NOMO-1 (cell line): ENCODE results near the gene GARNL3.

Experiments used
- DNase-seq, 2 experiments: peaks; one replicate each; lab custom pipeline; 2025; ENCODE audit not compliant: unreplicated experiment in 2 of 2; lab: John Stamatoyannopoulos, UW

Gene GARNL3

GRCh38 chr9:127422787-127423186 is 158.2 kb downstream of the GARNL3 start:
- DNase-seq, result no peak

DNA sequence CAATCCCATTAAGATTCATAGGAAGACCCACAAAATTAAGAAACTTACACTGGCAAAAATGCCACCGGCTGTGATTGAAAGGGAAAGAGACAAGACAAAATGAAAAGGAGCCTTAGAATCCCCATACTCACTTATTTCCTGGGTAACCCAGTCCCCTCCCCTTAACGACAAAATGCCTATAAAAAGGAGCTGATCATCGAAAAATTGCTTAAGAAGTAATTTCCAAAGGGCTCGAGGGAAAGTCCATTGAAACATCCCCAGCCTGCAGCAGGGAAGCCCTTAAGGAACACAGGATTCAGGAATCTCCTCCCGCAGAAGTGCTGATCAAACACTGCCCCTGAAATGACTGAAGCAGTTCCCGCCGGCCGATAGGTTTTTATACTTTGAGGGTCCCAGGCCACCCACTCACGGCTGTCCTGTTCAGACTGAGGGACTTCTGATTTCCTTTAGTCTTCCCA is 158.9 kb downstream of the GARNL3 start:
- DNase-seq, result no peak

DNA sequence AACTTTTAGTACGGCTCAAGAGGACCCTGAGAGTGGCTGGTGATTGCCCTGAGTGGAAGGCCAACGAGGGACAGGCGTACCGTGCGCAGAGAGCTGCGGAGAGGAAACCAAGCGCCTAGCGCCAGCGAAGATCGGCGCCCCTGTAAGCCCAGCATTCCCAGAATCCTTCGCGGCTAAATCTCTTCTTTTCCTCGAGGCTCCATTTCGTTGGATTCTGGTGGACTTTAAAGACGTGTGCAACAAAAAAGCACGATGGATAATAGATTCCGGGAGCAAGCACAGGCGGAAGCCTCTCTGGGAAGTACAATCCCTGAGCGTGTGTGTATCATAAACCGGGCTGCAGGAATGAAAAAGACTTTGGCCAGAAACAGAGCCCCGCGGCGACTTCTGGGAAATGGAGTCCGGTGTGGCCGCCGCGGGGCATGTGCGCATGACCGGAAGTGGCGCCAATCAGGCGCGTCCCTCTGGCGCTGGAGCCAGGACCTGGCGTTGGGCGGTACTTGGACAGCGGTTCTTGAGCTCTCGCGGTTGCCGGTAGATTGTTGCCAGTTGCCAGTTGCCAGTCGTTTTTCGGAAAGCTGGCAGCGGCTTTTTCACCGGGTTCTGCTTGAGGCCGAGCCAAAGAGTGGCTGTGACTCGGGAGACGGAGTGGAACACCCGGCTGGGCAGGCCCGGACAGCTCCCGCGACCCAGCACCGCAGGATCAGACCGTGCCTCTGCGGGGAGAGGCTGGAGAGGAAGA is 159.5 kb downstream of the GARNL3 start, which contains the start of gene ZNF79:
Gene ZNF79, plus strand, starts transcription at position 449 of the 742 bp plus-strand sequence. CDS start 406 bp downstream, outside the sequence.
- peak; percentile 88 to 96 for DNase-seq

DNA sequence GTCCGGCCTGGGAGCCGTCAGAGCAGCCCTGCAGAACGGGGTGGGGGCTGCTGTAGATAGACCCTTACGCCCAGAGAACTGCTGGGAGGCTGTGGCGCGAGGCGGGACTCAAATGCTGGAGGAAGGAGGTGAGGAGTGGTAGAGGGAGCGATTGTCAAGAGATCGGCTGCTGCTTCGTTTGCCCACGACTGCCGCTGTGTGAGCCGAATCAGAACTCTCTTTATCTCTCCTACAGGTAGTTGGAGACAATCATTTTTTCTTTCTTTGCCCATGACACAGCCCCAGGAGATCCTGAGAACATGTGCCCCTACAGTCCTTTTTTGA is 160.1 kb downstream of the GARNL3 start:
- DNase-seq, result no peak

- no peak for DNase-seq
Measured at GRCh38 chr9:127426756-127427155, 162.2 kb downstream of the GARNL3 start.

- no peak for DNase-seq
Measured at GRCh38 chr9:127428348-127428747, 163.8 kb downstream of the GARNL3 start.

- DNase-seq, result no peak
Measured at GRCh38 chr9:127430415-127430814, 165.8 kb downstream of the GARNL3 start.

GRCh38 chr9:127437497-127438264 is 173.1 kb downstream of the GARNL3 start:
- no peak for DNase-seq

DNA sequence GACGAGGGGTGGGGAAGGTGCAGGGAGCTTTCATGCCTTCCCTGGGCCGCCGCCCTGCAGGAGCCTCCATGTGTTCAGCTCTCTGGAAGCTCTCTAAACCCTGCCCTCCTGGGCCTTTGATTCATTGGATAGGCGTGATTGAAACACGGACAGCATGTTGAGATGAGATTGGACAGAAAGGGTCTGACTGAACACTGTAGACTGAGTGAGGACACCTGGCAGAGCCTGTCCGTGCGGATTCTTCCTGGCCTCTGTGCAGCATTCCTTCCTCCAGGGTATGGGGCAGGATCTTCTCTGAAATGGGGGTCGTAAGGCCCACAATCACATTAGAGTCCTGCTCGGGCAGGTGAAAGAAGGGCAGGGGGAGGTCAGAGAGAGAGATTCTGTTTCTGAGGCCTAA is 173.8 kb downstream of the GARNL3 start:
- no peak for DNase-seq
